ENCODE results near the gene MPST.

Gene MPST

GRCh38 chr22:36977401-36977861 is 42.1 kb upstream of the MPST start:
- H3K36me3 ChIP-seq (ENCODE audit: control insufficient read depth, low read length) = no peaks in the 10 kb centered on the region
- H3K9me3 ChIP-seq (ENCODE audit: control insufficient read depth, insufficient read depth, low read length) = no peaks in the 10 kb centered on the region
- no peaks in the 10 kb centered on the region for H3K79me2 ChIP-seq (ENCODE audit: control insufficient read depth, low read length)
- peak overlapping the region; percentile 73 for H3K4me3 ChIP-seq (ENCODE audit: low read length)
- H3K27ac ChIP-seq (ENCODE audit: low read depth, low read length) = peak overlapping the region; percentile 12; the same call in 1 of the 2 replicates
- H3K27me3 ChIP-seq (ENCODE audit: control insufficient read depth, low read length) = peaks cover 9% of the 10 kb centered on the region
- no peaks in the 10 kb centered on the region for H4K20me1 ChIP-seq (ENCODE audit: control insufficient read depth, insufficient read depth, low read depth, low read length)
- no peak for TF ChIP-seq EZH2phosphoT487 (IDR thresholded peaks at IDR 0.05; ENCODE audit: borderline replicate concordance, low read length)
- TF ChIP-seq, protein P1, sequence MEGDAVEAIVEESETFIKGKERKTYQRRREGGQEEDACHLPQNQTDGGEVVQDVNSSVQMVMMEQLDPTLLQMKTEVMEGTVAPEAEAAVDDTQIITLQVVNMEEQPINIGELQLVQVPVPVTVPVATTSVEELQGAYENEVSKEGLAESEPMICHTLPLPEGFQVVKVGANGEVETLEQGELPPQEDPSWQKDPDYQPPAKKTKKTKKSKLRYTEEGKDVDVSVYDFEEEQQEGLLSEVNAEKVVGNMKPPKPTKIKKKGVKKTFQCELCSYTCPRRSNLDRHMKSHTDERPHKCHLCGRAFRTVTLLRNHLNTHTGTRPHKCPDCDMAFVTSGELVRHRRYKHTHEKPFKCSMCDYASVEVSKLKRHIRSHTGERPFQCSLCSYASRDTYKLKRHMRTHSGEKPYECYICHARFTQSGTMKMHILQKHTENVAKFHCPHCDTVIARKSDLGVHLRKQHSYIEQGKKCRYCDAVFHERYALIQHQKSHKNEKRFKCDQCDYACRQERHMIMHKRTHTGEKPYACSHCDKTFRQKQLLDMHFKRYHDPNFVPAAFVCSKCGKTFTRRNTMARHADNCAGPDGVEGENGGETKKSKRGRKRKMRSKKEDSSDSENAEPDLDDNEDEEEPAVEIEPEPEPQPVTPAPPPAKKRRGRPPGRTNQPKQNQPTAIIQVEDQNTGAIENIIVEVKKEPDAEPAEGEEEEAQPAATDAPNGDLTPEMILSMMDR (IDR thresholded peaks at IDR 0.05; ENCODE audit: low read depth, low read length, poor library complexity, severe bottlenecking) = peak; percentile 97
- peaks cover 10% of the 10 kb centered on the region for H3K4me1 ChIP-seq (ENCODE audit: control insufficient read depth, low read length)
- H3K9me2 ChIP-seq (replicated peaks; ENCODE audit: control insufficient read depth, low read length) = no peaks in the 10 kb centered on the region
- H3K4me2 ChIP-seq (ENCODE audit: low read length) = peak overlapping the region; percentile 90
- no peaks in the 10 kb centered on the region for H3F3A ChIP-seq (ENCODE audit: control insufficient read depth, insufficient read depth)

GRCh38 chr22:36977947-36978660 is 41.4 kb upstream of the MPST start:
- Histone ChIP-seq H4K20me1 (ENCODE audit: control insufficient read depth, insufficient read depth, low read depth, low read length) (no peaks in the 10 kb centered on the region), H3K36me3 (ENCODE audit: control insufficient read depth, low read length) (no peaks in the 10 kb centered on the region), H3K4me1 (ENCODE audit: control insufficient read depth, low read length) (peaks cover 10% of the 10 kb centered on the region), H3F3A (ENCODE audit: control insufficient read depth, insufficient read depth) (no peaks in the 10 kb centered on the region), H3K4me2 (ENCODE audit: low read length) (peak overlapping the region; percentile 90), H3K9me2 (replicated peaks; ENCODE audit: control insufficient read depth, low read length) (no peaks in the 10 kb centered on the region), H3K79me2 (ENCODE audit: control insufficient read depth, low read length) (no peaks in the 10 kb centered on the region), H3K27ac (ENCODE audit: low read depth, low read length) (peak overlapping the region; percentile 12; the same call in 1 of the 2 replicates), H3K9me3 (ENCODE audit: control insufficient read depth, insufficient read depth, low read length) (no peaks in the 10 kb centered on the region), H3K4me3 (ENCODE audit: low read length) (peak overlapping the region; percentile 73), H3K27me3 (ENCODE audit: control insufficient read depth, low read length) (peaks cover 9% of the 10 kb centered on the region)
- TF ChIP-seq, protein P1 (IDR thresholded peaks at IDR 0.05; ENCODE audit: low read depth, low read length, poor library complexity, severe bottlenecking) = peak; percentile 76
- no peak for TF ChIP-seq EZH2phosphoT487 (IDR thresholded peaks at IDR 0.05; ENCODE audit: borderline replicate concordance, low read length)

- Histone ChIP-seq H3K4me2 (ENCODE audit: low read length) (no peak overlapping the region), H3K4me1 (ENCODE audit: control insufficient read depth, low read length) (peaks cover 10% of the 10 kb centered on the region), H3F3A (ENCODE audit: control insufficient read depth, insufficient read depth) (no peaks in the 10 kb centered on the region), H3K9me3 (ENCODE audit: control insufficient read depth, insufficient read depth, low read length) (no peaks in the 10 kb centered on the region), H3K27me3 (ENCODE audit: control insufficient read depth, low read length) (peaks cover 13% of the 10 kb centered on the region), H3K36me3 (ENCODE audit: control insufficient read depth, low read length) (no peaks in the 10 kb centered on the region), H3K9me2 (replicated peaks; ENCODE audit: control insufficient read depth, low read length) (no peaks in the 10 kb centered on the region), H3K4me3 (ENCODE audit: low read length) (no peak overlapping the region), H4K20me1 (ENCODE audit: control insufficient read depth, insufficient read depth, low read depth, low read length) (no peaks in the 10 kb centered on the region), H3K79me2 (ENCODE audit: control insufficient read depth, low read length) (no peaks in the 10 kb centered on the region), H3K27ac (ENCODE audit: low read depth, low read length) (no peak overlapping the region)
- no peak for TF ChIP-seq EZH2phosphoT487 (IDR thresholded peaks at IDR 0.05; ENCODE audit: borderline replicate concordance, low read length)
- TF ChIP-seq, protein P1 (IDR thresholded peaks at IDR 0.05; ENCODE audit: low read depth, low read length, poor library complexity, severe bottlenecking) = no peak
Observed at GRCh38 chr22:36979016-36979910, 40.3 kb upstream of the MPST start.
